D721Med (cell line): Measurements from ENCODE around the gene KDELR3.

Experiments used
- DNase-seq: peaks from one replicate; pipeline ENCODE4 v3.0.0; 2011; ENCODE audit warnings: low spot score; ENCODE audit not compliant: insufficient read length
- FAIRE-seq: peaks from 2 replicates; lab custom pipeline; 2011; peaks lifted over from hg19 to GRCh38; lab: Jason Lieb, UNC
- TF ChIP-seq, protein P1 (sequence below): IDR thresholded peaks from 2 replicates; pipeline ENCODE4 v1.5.1; 2012; ENCODE audit warnings: mild to moderate bottlenecking, control low read depth; ENCODE audit not compliant: insufficient read depth; ENCODE audit errors: missing control alignments

The KDELR3 gene

DNA sequence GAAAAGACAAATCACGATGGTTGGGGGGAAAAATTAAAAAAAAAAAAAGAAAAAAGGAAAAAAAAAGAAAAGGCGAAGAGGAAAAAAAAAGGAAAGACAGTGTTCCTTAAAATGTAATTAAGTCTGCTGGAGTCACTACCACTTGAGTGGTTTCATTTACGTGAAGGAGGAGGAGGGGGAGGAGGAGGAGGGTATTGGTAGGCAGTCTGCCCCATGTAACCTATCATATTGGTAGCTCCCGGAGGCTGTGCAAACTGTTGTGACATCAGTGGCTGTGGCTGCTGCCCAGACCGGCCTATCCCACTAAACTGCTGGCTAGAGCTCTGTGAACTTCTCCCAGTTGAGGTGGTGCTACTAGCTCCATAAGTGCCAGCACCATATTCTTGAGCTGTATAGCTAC lies 17.9 kb downstream of the KDELR3 start:
- no peak for DNase-seq
- TF ChIP-seq, protein P1, sequence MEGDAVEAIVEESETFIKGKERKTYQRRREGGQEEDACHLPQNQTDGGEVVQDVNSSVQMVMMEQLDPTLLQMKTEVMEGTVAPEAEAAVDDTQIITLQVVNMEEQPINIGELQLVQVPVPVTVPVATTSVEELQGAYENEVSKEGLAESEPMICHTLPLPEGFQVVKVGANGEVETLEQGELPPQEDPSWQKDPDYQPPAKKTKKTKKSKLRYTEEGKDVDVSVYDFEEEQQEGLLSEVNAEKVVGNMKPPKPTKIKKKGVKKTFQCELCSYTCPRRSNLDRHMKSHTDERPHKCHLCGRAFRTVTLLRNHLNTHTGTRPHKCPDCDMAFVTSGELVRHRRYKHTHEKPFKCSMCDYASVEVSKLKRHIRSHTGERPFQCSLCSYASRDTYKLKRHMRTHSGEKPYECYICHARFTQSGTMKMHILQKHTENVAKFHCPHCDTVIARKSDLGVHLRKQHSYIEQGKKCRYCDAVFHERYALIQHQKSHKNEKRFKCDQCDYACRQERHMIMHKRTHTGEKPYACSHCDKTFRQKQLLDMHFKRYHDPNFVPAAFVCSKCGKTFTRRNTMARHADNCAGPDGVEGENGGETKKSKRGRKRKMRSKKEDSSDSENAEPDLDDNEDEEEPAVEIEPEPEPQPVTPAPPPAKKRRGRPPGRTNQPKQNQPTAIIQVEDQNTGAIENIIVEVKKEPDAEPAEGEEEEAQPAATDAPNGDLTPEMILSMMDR, result no peak

DNA sequence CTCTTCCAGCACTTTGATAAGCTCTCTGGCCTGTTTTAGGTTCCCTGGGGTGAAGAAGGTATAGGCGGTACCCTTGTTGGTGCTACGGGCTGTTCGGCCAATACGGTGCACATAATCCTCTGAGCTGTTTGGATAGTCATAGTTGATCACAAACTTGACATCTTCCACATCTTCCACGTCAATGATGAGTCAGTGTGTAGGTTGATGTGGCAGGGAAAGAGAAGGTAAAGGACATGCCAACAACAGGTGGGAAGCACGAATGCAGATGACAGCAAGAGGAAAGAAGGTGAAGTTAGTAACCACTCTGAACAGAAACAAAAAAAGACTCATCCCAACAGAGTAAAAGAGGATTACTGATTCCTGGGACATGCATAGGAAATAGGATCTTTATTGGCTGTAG lies 20.1 kb downstream of the KDELR3 start:
- no peak for DNase-seq
- TF ChIP-seq, protein P1, result no peak
- FAIRE-seq, result no peak

More for the DNA sequence above, 17.9 kb downstream of the KDELR3 start:
- FAIRE-seq, result no peak

DNA sequence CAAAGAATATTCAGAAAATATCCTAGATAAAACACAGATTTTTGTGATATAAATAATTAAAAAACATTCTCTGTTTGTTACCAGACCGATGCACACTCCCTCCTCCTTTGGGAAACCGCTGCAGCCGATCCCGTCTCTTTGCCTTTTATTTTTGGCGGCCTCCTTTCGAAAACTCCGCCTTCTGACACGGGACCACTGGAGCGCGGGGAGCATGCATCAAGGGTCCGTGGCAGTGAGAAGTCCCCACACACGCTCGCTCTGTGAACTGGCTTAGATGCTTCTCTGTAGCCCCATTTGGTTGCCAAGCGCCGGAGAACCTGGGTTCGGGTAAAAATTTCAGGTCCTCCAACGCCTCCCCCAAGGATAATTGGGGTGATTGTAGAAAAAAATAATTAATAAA lies 21.2 kb downstream of the KDELR3 start:
- FAIRE-seq, result no peak
- TF ChIP-seq, protein P1, result no peak
- DNase-seq, result no peak

DNA sequence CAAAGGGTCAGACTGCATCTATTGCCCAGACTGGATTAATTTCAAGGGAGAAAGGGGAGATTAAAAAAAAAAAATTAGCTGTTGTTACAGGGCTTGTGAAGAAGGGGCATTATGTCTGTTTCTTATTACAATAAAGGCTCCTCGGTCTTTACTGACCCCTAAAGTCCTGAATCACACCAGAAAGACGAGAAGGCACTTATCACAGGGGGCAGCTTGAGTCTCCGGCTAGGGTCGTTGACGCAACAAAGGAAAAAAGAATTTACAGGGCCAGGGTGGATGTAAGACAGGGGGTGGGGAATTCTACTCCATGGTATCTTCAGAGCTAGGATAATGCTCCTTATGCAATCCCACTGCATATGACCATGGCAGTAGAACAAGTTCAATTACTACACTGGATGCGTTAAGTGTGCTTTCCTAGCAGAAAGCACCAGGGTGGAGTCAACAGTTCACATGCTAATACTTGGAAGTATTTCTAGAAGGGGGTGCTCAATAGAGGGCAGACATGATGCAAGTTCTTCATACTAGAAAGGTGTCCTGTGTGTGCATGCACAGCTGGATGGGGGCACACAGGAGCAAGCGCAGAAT lies 21.8 kb downstream of the KDELR3 start:
- DNase-seq (no peak), FAIRE-seq (no peak)
- TF ChIP-seq, protein P1, result no peak

DNA sequence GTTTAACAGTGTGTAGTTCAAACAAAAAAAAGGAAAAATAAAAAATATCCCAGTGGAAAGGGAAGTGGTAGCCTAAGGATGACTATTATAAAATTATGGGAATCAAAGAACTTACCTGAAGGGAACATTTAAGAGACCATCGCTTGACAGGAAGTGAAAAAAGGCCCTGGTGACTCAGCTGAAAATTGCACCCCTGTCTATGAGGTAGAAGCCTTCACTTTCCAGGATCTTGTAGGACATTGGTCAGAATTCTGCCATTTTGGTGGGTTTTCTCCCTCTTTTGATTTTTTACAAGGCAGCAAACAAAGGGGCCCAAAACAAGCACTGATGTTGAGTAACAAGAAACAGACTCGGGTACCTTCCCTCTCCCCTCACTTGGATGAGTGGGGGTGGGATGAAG lies 22.6 kb downstream of the KDELR3 start:
- TF ChIP-seq, protein P1, result no peak
- DNase-seq (no peak), FAIRE-seq (no peak)

DNA sequence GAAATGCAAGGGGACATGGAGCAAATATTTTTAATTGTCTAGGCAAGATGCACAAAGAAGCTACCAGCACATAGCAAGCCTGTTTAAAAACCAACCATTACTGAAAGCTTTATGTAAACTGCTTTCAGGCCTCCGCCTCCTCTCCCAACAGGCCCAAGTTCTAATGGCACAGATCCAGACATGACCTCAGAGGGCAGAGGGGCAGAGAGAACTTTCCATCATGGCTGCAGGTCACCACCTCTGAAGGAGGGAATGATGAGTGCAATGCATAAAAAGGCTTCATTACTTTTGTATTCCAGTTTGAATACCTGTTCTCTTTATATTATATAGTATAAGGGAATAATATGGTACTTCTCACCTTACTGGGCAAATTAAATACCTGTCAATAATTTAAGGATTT lies 23.0 kb downstream of the KDELR3 start:
- no peak for DNase-seq
- TF ChIP-seq, protein P1, result no peak
- no peak for FAIRE-seq

DNA sequence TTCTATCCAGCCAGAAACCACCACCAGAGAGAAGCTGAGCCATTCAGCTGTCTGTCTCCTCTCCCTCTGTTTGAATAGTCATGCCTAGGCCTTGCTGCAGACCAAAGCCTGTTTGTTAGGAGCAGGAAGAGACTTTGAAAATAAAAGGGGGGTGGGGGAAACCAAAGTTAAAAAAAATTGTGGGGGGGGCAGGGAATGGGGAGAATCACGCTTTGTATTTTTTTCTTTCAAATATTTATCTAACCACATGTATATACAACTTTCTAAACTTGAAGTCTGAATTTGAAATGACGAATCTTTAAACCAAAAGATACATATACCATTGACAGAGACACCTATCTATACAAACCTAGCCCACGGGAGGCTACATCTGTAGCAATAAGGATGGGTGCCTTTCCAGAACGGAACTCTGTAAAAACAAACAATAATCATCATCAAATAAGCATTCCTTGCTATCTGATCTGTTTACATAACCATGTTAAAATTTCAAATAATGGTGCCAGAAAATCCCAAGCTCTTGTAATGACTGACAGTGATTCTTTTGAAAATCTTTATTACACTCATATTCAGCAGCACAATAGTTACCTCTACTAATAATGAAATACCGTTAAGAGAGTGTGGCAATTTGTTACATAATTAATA lies 23.9 kb downstream of the KDELR3 start:
- DNase-seq, result no peak
- FAIRE-seq, result no peak

More for the DNA sequence above, 23.9 kb downstream of the KDELR3 start:
- TF ChIP-seq, protein P1, result no peak
